Measurements from ENCODE around the gene TNPO3.

TNPO3 gene

GRCh38 chr7:128962899-128963298 lies 92.0 kb downstream of the TNPO3 start:
- DNase-seq (ENCODE audit: low read depth) = no peak
- H3K4me3 ChIP-seq (ENCODE audit: low read depth, low read length) = no peak overlapping the region
- TF ChIP-seq CTCF (IDR thresholded peaks at IDR 0.05; ENCODE audit: low read depth, low read length, missing control alignments) = no peak

- TF ChIP-seq CTCF (IDR thresholded peaks at IDR 0.05; ENCODE audit: low read depth, low read length, missing control alignments) = no peak
- DNase-seq (ENCODE audit: low read depth) = no peak
- H3K4me3 ChIP-seq (ENCODE audit: low read depth, low read length) = no peak overlapping the region
These were observed 93.8 kb downstream of the TNPO3 start for GRCh38 chr7:128961030-128961659.

DNA sequence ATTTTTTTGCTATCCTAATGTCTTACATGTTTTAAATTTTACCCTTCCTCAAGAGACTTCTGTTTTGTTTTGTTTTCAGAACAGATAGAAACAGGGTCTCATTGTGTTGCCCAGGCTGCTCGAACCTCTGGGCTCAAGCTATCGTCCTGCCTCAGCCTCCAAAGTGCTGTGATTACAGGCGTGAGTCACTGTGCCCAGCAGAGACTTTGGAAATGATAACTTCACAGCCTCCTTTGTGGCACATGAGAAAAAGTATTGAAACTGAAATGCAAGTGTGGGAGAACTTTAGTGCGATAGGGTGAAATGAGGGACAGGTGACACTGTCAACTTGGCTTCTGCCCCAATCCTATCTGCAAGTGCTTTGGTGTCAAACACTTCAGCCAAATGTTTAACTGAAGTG lies 95.6 kb downstream of the TNPO3 start:
- no peak for DNase-seq (ENCODE audit: low read depth)
- TF ChIP-seq CTCF (IDR thresholded peaks at IDR 0.05; ENCODE audit: low read depth, low read length, missing control alignments) = no peak

DNA sequence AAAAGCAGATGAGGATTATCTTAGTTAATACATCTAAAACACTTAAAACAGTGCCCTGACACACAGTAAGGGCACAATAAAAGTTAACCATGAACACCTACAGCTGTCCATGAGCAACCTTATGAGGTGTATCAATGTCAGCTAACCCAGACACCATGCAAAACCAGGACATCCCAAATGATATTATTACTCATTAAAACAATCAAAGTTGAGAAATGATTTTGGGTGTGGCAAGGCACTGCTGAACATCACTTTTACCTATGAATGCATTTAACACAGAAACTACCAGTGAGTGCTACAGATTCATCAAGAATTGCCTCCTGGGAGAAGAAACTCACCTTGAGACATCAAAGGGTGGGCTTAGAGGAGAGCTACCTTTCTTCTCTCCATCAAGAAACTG lies 98.9 kb downstream of the TNPO3 start:
- DNase-seq (ENCODE audit: low read depth) = no peak
- no peak for TF ChIP-seq CTCF (IDR thresholded peaks at IDR 0.05; ENCODE audit: low read depth, low read length, missing control alignments)
- no peak overlapping the region for H3K4me3 ChIP-seq (ENCODE audit: low read depth, low read length)

More for the DNA sequence above, 95.6 kb downstream of the TNPO3 start:
- no peak overlapping the region for H3K4me3 ChIP-seq (ENCODE audit: low read depth, low read length)

GRCh38 chr7:128954830-128955802 lies 99.8 kb downstream of the TNPO3 start:
- no peak overlapping the region for H3K4me3 ChIP-seq (ENCODE audit: low read depth, low read length)
- DNase-seq (ENCODE audit: low read depth) = no peak
- TF ChIP-seq CTCF (IDR thresholded peaks at IDR 0.05; ENCODE audit: low read depth, low read length, missing control alignments) = no peak

DNA sequence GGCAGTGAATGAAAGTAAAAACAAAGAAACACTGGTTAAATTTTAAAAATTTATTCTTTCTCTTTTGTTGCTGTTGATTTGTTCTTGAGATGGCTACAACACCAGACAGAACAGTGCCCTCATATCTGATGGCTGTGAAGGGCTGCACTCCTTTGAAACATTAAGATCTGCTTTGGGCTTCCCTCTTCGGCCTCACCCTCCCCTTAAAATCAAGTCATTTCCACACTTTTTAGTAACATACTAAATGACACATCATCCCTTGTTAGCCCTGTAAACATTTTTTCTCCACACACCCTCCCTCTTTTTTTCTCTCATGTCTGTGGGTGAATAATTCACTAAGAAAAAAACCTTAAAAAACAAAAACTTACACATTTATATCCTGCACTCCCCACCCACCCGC lies 100.8 kb downstream of the TNPO3 start:
- no peak overlapping the region for H3K4me3 ChIP-seq (ENCODE audit: low read depth, low read length)
- DNase-seq (ENCODE audit: low read depth) = no peak
- no peak for TF ChIP-seq CTCF (IDR thresholded peaks at IDR 0.05; ENCODE audit: low read depth, low read length, missing control alignments)
